Measurements from ENCODE around the gene NFATC1.

Gene NFATC1

GRCh38 chr18:79395761-79396404, at the start of gene NFATC1:
NFATC1 (plus strand) TSS chr18:79395930; CDS start chr18:79396225, 295 bp downstream.
- DNase-seq (ENCODE audit: low read depth): peak; percentile 80

- no peak for DNase-seq (ENCODE audit: low read depth)
These were observed 49.7 kb upstream of the NFATC1 start for GRCh38 chr18:79345981-79346380.

GRCh38 chr18:79348066-79348465, 47.7 kb upstream of the NFATC1 start:
- no peak for DNase-seq (ENCODE audit: low read depth)

GRCh38 chr18:79352432-79352831, 43.3 kb upstream of the NFATC1 start:
- no peak for DNase-seq (ENCODE audit: low read depth)

GRCh38 chr18:79353267-79353666, 42.5 kb upstream of the NFATC1 start:
- DNase-seq (ENCODE audit: low read depth): no peak

GRCh38 chr18:79354350-79354749, 41.4 kb upstream of the NFATC1 start:
- no peak for DNase-seq (ENCODE audit: low read depth)

- DNase-seq (ENCODE audit: low read depth): no peak
These were observed 40.0 kb upstream of the NFATC1 start for GRCh38 chr18:79355433-79356335.

- DNase-seq (ENCODE audit: low read depth): no peak
These were observed 39.3 kb upstream of the NFATC1 start for GRCh38 chr18:79356435-79356834.

GRCh38 chr18:79360933-79361332, 34.8 kb upstream of the NFATC1 start:
- no peak for DNase-seq (ENCODE audit: low read depth)

- DNase-seq (ENCODE audit: low read depth): no peak
These were observed 33.8 kb upstream of the NFATC1 start for GRCh38 chr18:79361766-79362522.

GRCh38 chr18:79365701-79366100, 30.0 kb upstream of the NFATC1 start:
- DNase-seq (ENCODE audit: low read depth): no peak

GRCh38 chr18:79366177-79367094, 29.3 kb upstream of the NFATC1 start:
- DNase-seq (ENCODE audit: low read depth): no peak

GRCh38 chr18:79367480-79367879, 28.2 kb upstream of the NFATC1 start:
- DNase-seq (ENCODE audit: low read depth): no peak

- DNase-seq (ENCODE audit: low read depth): no peak
These were observed 27.7 kb upstream of the NFATC1 start for GRCh38 chr18:79367989-79368388.

- no peak for DNase-seq (ENCODE audit: low read depth)
These were observed 27.0 kb upstream of the NFATC1 start for GRCh38 chr18:79368681-79369080.

- no peak for DNase-seq (ENCODE audit: low read depth)
These were observed 24.1 kb upstream of the NFATC1 start for GRCh38 chr18:79371561-79372121.

- no peak for DNase-seq (ENCODE audit: low read depth)
These were observed 23.3 kb upstream of the NFATC1 start for GRCh38 chr18:79372461-79372860.

- no peak for DNase-seq (ENCODE audit: low read depth)
These were observed 22.7 kb upstream of the NFATC1 start for GRCh38 chr18:79372991-79373390.

GRCh38 chr18:79373736-79374135, 22.0 kb upstream of the NFATC1 start:
- DNase-seq (ENCODE audit: low read depth): no peak

GRCh38 chr18:79374408-79375171, 21.1 kb upstream of the NFATC1 start:
- DNase-seq (ENCODE audit: low read depth): no peak
